Aorta (tissue), 5 donors: ENCODE results near the gene FAM131C. TPM values are rescaled to one million over a fixed set of nuclear protein-coding genes. Genes with fewer than 3 reads are reported as not detected.
A peak's percentile ranks its signal among the peaks of the same experiment; 100 is the strongest.

Experiments used
- ATAC-seq: fragments of 200-7000 bp; cut with Tn5 transposase; one replicate; pipeline ENCODE4 v1.9.1; 2022; ENCODE audit warnings: moderate library complexity; ENCODE audit not compliant: low FRiP score
- DNase-seq, 2 donors: peaks; one replicate each; pipeline ENCODE4 v3.0.0-alpha.2; 2020
- H3K27ac ChIP-seq, 2 donors: one replicate each; pipeline ENCODE4 v1.5.1; 2013; ENCODE audit warnings: low read length in 2 of 2, mild to moderate bottlenecking in 2 of 2, moderate library complexity in 2 of 2, control low read depth in 1 of 2, inconsistent platforms in 1 of 2, low read depth in 1 of 2
- H3K27me3 ChIP-seq, 2 donors: one replicate each; pipeline ENCODE4 v1.6.1; 2013; ENCODE audit warnings: control low read depth in 1 of 2, low read length in 1 of 2, mild to moderate bottlenecking in 1 of 2, moderate library complexity in 1 of 2; ENCODE audit not compliant: insufficient read depth in 2 of 2, control insufficient read depth in 1 of 2
- H3K36me3 ChIP-seq, 2 donors: one replicate each; pipeline ENCODE4 v1.6.1; 2013; ENCODE audit warnings: control low read depth in 1 of 2, low read length in 1 of 2, mild to moderate bottlenecking in 1 of 2; ENCODE audit not compliant: insufficient read depth in 2 of 2, control insufficient read depth in 1 of 2
- H3K4me1 ChIP-seq, 2 donors: one replicate each; pipeline ENCODE4 v1.6.1; 2013; ENCODE audit warnings: low read length in 2 of 2, control low read depth in 1 of 2, mild to moderate bottlenecking in 1 of 2, moderate library complexity in 1 of 2; ENCODE audit not compliant: insufficient read depth in 2 of 2, control insufficient read depth in 1 of 2
- H3K4me3 ChIP-seq, 2 donors: one replicate each; pipeline ENCODE4 v1.5.1; 2013; ENCODE audit warnings: low read length in 2 of 2, control low read depth in 1 of 2, mild to moderate bottlenecking in 1 of 2
- H3K9me3 ChIP-seq: one replicate; pipeline ENCODE4 v1.6.1; 2013; ENCODE audit warnings: mild to moderate bottlenecking, low read length; ENCODE audit not compliant: control insufficient read depth
- whole genome bisulfite sequencing, 2 donors: extraction: QIAGEN DNeasy Blood & Tissue Kit; methylation state at CpG; one replicate each; pipeline ENCODE4 v1.1.7; 2013; 5-methylcytosine and 5-hydroxymethylcytosine counted together
- intact Hi-C, 2 donors: fragments of 100-400 bp; cut with DNase I; formaldehyde crosslinking; loops; one replicate each; pipeline versions ENCODE4 v1.14.2 to v1.15.0; 2022
- polyA plus RNA-seq, 2 donors: library from polyadenylated mRNA; stranded (reverse); fragments of 200-250 nt; gene quantifications; one replicate each; pipeline ENCODE4 v1.2.3, GENCODE V29; 2013
- total RNA-seq, 2 donors: library from RNA; stranded (reverse); fragmentation: NEBNext Ultra II Directional; extraction: Animal tissue kit (Norgen Biotek cat#: 25700); gene quantifications; one replicate each; pipeline ENCODE4 v1.2.1, GENCODE V29; 2021
- donor health status: healthy with polysubstance abuse.
- donor health status: Bipolar disorder and iron deficiency.
- donor health status: DM: no; HTN: no; CAD: no.
- donor health status: DM: no; HTN: no; CAD: no.
- donor health status: DM: yes; HTN: yes; CAD: no.

Gene FAM131C
- total and polyA plus RNA-seq, 4 donors, result 0.26 to 0.67 TPM; not detected in 2

DNA sequence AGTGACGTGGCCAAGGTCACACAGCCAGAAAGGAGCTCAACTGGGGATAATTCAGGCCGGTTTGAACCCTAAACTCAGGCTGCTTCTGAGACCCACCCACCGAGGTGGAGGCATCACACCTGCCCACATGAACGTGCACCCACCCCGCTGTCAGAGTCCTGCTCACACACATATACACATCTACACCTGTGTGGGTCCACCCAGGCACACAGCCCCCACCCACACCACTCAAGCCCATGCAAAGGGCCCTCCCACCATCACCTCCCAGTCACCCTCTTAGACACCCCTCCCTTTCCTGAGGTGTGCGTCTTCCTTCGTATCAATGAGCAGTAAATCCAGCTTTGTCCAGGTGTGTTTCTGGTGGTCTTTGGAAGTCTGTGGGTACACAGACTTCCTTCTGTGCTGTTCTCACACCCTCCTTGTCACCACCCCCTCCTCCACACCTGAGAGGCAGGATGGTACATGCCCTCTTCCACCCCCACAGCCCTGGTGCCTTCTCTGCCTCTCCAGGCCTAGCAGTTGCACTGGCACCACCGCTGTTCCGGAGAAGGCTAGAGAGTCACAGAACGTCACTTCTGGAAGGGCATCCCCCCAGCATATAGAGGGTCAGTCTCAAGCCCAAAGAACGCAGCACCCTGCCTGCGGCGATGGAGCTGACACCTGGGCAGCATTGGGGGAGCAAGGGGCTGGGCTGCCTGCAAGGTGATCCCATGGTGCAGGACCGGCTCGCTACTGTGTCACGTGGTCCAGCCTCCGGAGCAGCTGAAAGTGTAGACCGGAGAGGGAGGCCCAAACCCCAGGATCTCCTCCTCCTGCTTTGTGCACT lies 18.9 kb upstream of the FAM131C start:
- no peaks in the 10 kb centered on the region for H3K4me1 ChIP-seq
- 91 to 92% methylated on average over 18 of the region's 18 CpGs for WGBS, 2 donors
- H3K4me3 ChIP-seq, result no peak overlapping the region
- H3K27me3 ChIP-seq, result no peaks in the 10 kb centered on the region
- no peaks in the 10 kb centered on the region for H3K9me3 ChIP-seq
- H3K27ac ChIP-seq, result no peak overlapping the region
- DNase-seq, result peak in 1 of 2 donors; percentile 59
- intact Hi-C loops, result no loop called here
- no peaks in the 10 kb centered on the region for H3K36me3 ChIP-seq
- ATAC-seq, result no peak

DNA sequence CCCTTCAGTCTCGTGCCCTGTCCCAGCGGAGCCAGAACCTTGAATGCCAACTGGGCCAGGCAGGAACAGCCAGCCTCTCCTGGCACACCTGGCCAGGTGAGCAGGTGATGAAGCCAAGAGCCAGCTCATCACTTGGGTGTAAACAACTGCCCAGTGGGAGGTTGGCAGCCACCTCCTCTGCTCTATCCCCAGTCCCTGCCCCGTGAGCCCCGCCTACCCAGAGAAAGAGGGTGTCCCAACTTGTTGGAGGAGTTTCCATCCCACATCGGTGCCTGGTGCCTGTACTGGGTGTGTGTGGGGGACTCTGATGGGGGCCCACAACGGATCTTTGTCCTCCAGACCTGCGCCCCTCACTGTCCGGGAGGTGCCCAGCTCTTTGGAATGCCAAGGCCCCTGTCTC lies 17.8 kb upstream of the FAM131C start:
- WGBS, 2 donors, result 78 to 81% methylated on average over 8 of the region's 8 CpGs
- intact Hi-C loops, result no loop called here

DNA sequence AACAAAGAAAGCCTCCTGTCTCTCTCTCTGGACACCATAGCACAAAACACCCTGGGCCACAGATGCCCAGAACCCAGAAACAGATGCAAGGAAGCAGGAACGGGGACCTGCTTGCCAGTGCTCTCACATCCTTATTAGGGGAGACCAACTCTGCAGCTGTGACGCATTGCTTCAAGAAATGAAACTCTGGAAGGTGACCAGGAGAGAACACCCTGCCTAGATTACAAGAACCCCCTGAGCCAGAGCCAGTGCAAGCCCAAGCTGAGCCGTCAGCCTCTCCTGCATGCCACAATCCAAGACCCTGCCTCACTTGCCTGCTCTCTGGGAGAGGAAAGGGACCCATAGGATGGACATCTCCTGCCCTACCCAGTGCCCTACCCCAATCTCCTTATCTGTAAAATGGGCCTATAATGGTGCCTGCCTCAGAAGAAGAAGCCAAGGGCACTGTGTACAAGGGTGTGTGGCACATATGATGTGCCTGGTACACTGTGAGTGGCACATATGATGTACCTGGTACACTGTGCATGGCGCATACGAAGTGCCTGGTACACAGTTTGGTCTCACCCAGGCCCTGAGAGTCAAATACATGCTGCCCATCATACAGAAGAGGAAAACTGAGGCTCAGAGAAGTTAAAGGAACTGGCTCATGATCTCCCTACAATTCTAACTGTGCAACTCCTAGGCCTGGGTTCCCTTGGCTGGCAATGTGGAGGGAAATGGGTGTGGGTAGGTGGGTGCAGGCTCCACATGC lies 16.8 kb upstream of the FAM131C start:
- H3K9me3 ChIP-seq, result no peaks in the 10 kb centered on the region
- H3K4me3 ChIP-seq, result no peak overlapping the region
- intact Hi-C loops, result no loop called here
- WGBS, 2 donors, result 62 to 65% methylated on average over 5 of the region's 5 CpGs
- no peaks in the 10 kb centered on the region for H3K27me3 ChIP-seq
- no peak overlapping the region for H3K27ac ChIP-seq
- DNase-seq (peak in 1 of 2 donors; percentile 67), ATAC-seq (no peak)
- H3K4me1 ChIP-seq, result no peaks in the 10 kb centered on the region
- H3K36me3 ChIP-seq, result no peaks in the 10 kb centered on the region

More for the DNA sequence above, 17.8 kb upstream of the FAM131C start:
- Histone ChIP-seq H3K9me3 (no peaks in the 10 kb centered on the region), H3K4me3 (no peak overlapping the region), H3K27ac (no peak overlapping the region), H3K36me3 (no peaks in the 10 kb centered on the region), H3K4me1 (no peaks in the 10 kb centered on the region), H3K27me3 (no peaks in the 10 kb centered on the region)
- DNase-seq, result peak in 1 of 2 donors; percentile 67
- no peak for ATAC-seq

DNA sequence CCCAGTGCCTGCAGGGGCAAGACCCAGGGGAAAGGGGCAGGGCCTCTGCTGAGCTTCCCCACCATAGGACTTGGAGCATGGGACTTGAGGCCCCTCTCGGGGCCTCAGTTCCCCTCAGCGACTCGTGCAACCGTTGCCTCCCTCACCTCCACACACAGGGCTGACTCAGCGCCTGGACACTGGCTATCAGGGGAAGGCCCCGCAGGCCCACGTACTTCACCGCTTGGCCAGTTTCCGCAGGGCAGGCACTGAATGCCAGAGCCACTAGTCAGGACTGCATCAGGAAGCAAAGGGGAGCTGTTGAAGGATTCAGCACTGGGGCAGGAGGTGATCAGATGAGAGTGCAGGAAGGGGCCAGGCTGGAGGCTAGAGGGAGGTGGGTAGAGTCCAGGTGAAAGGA lies 15.5 kb upstream of the FAM131C start:
- peak; percentile 59 to 80 for DNase-seq
- intact Hi-C loops, result no loop called here
- Histone ChIP-seq H3K27ac (no peak overlapping the region), H3K27me3 (no peaks in the 10 kb centered on the region), H3K9me3 (no peaks in the 10 kb centered on the region), H3K36me3 (no peaks in the 10 kb centered on the region), H3K4me3 (no peak overlapping the region), H3K4me1 (no peaks in the 10 kb centered on the region)
- no peak for ATAC-seq
- 81 to 87% methylated on average over 9 of the region's 9 CpGs for WGBS, 2 donors

DNA sequence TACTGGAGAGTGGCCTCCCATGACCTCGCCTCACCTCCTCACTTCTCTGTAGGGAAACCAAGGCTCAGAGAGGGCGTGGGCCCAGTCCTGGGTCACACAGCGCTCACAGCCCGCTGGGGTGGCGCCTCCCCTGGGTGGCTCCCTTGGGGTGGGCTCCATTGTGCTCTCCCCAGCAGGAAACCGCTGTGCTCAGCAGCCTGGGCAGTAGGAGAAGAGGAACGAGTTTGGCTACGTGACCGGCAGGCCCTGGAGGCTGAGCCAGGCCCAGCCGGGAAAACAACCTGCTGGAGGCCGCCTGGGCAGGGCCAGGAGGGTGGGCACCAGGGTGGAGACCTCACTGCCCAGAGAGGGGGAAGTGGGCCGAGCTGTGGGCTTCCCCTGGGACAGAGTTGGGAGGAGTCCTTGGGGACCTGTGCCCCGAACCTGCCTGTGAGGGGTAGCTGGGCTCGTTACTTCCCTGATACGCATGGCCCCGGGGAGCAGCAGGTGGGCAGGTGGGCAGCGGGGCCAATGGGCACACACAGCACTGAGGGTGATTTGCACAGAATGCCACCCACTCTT lies 15.0 kb upstream of the FAM131C start:
- Histone ChIP-seq H3K9me3 (no peaks in the 10 kb centered on the region), H3K27ac (no peak overlapping the region), H3K36me3 (no peaks in the 10 kb centered on the region), H3K27me3 (no peaks in the 10 kb centered on the region), H3K4me1 (no peaks in the 10 kb centered on the region), H3K4me3 (no peak overlapping the region)
- 93 to 94% methylated on average over 17 of the region's 17 CpGs for WGBS, 2 donors
- ATAC-seq (peak; percentile 37), DNase-seq (peak in 1 of 2 donors; percentile 57)
- intact Hi-C loops, result no loop called here

DNA sequence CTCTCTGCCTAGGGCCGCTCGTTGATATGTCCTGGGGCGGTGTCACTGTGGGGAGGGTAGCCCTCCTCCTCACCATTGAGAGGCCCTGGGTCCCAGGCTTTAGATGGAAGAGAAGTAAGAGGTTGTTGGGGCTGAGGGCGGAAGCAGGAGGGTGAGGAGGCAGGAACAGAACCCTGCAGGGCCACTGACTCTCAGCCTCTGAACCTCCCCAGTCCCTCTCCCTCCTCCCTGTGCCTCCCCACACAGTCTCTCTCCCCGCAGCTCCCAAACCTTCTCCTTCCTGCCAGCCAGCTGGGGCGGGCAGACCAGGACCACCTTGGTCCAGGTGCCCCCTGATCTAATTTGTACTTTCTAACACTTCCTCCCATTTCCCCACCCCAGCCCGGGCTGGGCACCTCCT lies 14.3 kb upstream of the FAM131C start:
- H3K4me3 ChIP-seq, result no peak overlapping the region
- DNase-seq (peak; percentile 11 to 45), ATAC-seq (no peak)
- no peak overlapping the region for H3K27ac ChIP-seq
- intact Hi-C loops, result no loop called here
- no peaks in the 10 kb centered on the region for H3K27me3 ChIP-seq
- 81 to 84% methylated on average over 7 of the region's 7 CpGs for WGBS, 2 donors
- H3K36me3 ChIP-seq, result no peaks in the 10 kb centered on the region
- no peaks in the 10 kb centered on the region for H3K4me1 ChIP-seq
- H3K9me3 ChIP-seq, result no peaks in the 10 kb centered on the region

DNA sequence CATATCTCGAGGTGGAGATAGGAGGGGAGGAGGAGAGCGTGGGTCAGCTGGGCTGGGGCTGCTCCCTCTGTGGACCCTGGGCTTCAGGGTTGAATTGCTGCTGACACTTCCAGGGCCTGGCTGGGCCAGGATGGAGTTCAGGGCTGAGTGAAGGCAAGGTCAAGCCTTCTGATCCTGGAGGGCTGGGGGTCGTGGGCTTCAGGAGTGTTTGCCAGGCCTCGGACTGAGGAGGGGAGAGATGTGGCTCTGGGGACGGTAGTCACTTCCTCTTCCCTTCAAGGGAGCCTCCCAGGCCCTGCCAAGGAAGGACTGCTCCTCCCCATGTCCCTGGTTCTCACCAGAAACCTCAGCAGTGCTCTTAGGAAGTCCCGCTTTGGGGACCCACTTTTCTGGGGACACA lies 12.1 kb upstream of the FAM131C start:
- peak; percentile 14 to 54 for DNase-seq
- WGBS, 2 donors, result 88% methylated on average over 6 of the region's 6 CpGs
- H3K4me3 ChIP-seq, result no peak overlapping the region
- no peaks in the 10 kb centered on the region for H3K9me3 ChIP-seq
- no peak overlapping the region for H3K27ac ChIP-seq
- ATAC-seq, result no peak
- H3K36me3 ChIP-seq, result no peaks in the 10 kb centered on the region
- H3K4me1 ChIP-seq, result no peaks in the 10 kb centered on the region
- no peaks in the 10 kb centered on the region for H3K27me3 ChIP-seq
- intact Hi-C loops, result no loop called here

DNA sequence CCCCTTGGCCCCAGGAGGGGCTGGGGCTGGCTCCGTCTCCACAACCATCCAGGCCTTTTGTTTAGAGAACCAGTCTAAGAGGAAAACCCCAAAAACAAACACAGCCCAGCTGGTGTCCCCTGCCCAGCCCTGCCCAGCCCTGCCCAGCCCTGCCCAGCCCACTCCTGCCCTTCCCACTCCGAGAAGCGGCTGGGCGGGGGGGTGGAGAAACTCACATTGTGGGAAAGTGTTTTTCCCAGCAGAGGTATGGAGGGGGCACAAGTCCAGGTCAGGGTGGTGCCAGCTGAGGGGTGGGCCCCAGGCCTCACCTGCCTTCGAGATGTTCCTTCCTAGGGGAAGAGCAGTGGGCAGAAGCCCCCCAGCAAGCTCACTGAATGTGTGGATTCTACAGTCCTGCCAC lies 10.0 kb upstream of the FAM131C start:
- ATAC-seq (no peak), DNase-seq (peak; percentile 37 to 62)
- no peaks in the 10 kb centered on the region for H3K9me3 ChIP-seq
- no peaks in the 10 kb centered on the region for H3K36me3 ChIP-seq
- H3K27me3 ChIP-seq, result no peaks in the 10 kb centered on the region
- no peak overlapping the region for H3K4me3 ChIP-seq
- intact Hi-C loops, result loop anchor here (5.0 kb wide), 2 partner anchors 159 to 279 kb away; no protein-coding TSS in a partner anchor
- no peaks in the 10 kb centered on the region for H3K4me1 ChIP-seq
- H3K27ac ChIP-seq, result no peak overlapping the region
- WGBS, 2 donors, result 89 to 96% methylated on average over 5 of the region's 5 CpGs
